GM12878 (cell line): ENCODE results near the gene MAGT1. TPM values are rescaled to one million over a fixed set of nuclear protein-coding genes. Genes with fewer than 3 reads are reported as not detected.

Experiments used
- CBFB ChIP-seq: IDR thresholded peaks from 2 replicates; pipeline ENCODE4 v1.6.1; 2016; ENCODE audit warnings: antibody characterized with exemption, low read depth
- CREM ChIP-seq: IDR thresholded peaks from 2 replicates; pipeline ENCODE4 v1.6.1; 2014; ENCODE audit warnings: antibody characterized with exemption, low read depth
- ETV6 ChIP-seq, 2 experiments: fragments of 450-650 bp in 1 of 2; IDR thresholded peaks in 1 of 2; conservative IDR thresholded peaks in 1 of 2; 2 replicates each; pipeline ENCODE4 v1.6.1; 2014; ENCODE audit warnings: antibody characterized with exemption in 1 of 2, borderline replicate concordance in 1 of 2, low read depth in 1 of 2, mild to moderate bottlenecking in 1 of 2, moderate library complexity in 1 of 2
- FOXK2 ChIP-seq: fragments of 450-650 bp; IDR thresholded peaks from 2 replicates; pipeline ENCODE4 v1.6.1; 2017; ENCODE audit warnings: mild to moderate bottlenecking, moderate library complexity
- GABPA ChIP-seq: IDR thresholded peaks from 2 replicates; pipeline ENCODE4 v1.6.1; 2014; ENCODE audit warnings: antibody characterized with exemption, low read depth, mild to moderate bottlenecking, inconsistent platforms
- GATAD2B ChIP-seq: fragments of 450-650 bp; conservative IDR thresholded peaks from 2 replicates; pipeline ENCODE4 v1.6.1; 2017; ENCODE audit warnings: low read depth, mild to moderate bottlenecking, moderate library complexity
- HCFC1 ChIP-seq: fragments of 150-350 bp; IDR thresholded peaks from 2 replicates; pipeline ENCODE4 v1.6.1; 2014; ENCODE audit warnings: low read length
- IRF4 ChIP-seq: IDR thresholded peaks from 2 replicates; pipeline ENCODE4 v1.6.1; 2011; ENCODE audit warnings: low read depth, low read length
- MEF2A ChIP-seq: IDR thresholded peaks from 2 replicates; pipeline ENCODE4 v1.6.1; 2011; ENCODE audit warnings: low read depth, mild to moderate bottlenecking, low read length, moderate library complexity; ENCODE audit not compliant: insufficient read depth
- NBN ChIP-seq: fragments of 450-650 bp; IDR thresholded peaks from 2 replicates; pipeline ENCODE4 v1.6.1; 2016
- NFIC ChIP-seq: IDR thresholded peaks from 2 replicates; pipeline ENCODE4 v1.6.1; 2012; ENCODE audit warnings: low read depth, mild to moderate bottlenecking, inconsistent platforms, low read length, moderate library complexity
- RCOR1 ChIP-seq: conservative IDR thresholded peaks from 2 replicates; pipeline ENCODE4 v1.6.1; 2012; ENCODE audit warnings: low read depth, low read length, improper control_type of control experiment
- SMAD5 ChIP-seq: IDR thresholded peaks from 2 replicates; pipeline ENCODE4 v1.6.1; 2016; ENCODE audit warnings: antibody characterized with exemption, low read depth
- ZSCAN29 ChIP-seq: fragments of 450-650 bp; IDR thresholded peaks from 2 replicates; pipeline ENCODE4 v1.6.1; 2017; ENCODE audit warnings: mild to moderate bottlenecking, moderate library complexity
- polyA plus RNA-seq, 11 experiments: library from polyadenylated mRNA; depleted of rRNA in 4 of 11; unstranded in 6 of 11; stranded (reverse) in 5 of 11; fragments of >200 nt; fragmentation: Nextera tagmentation in 4 of 11; fragmentation: Illumina TruSeq in 1 of 11; extraction: Ambion mirVana in 4 of 11; extraction: Trizol in 1 of 11; gene quantifications; 1 replicate in 1 of 11; 2 replicates in 10 of 11; pipeline versions ENCODE4 v1.2.1 to v1.2.3, GENCODE V29; 2011 to 2016; ENCODE audit warnings: inconsistent platforms in 2 of 11, missing spikeins in 2 of 11, low read depth in 1 of 11
- total RNA-seq, 4 experiments: library from RNA; depleted of rRNA in 3 of 4; stranded (reverse); fragments of >200 nt in 3 of 4; fragmentation: Illumina TruSeq in 1 of 4; extraction: Trizol in 1 of 4; gene quantifications; 2 replicates each; pipeline versions ENCODE4 v1.2.1 to v1.2.3, GENCODE V29; 2013 to 2021
- TF ChIP-seq, protein P1 (sequence below): fragments of 450-650 bp; formaldehyde crosslinking; IDR thresholded peaks from 2 replicates; pipeline ENCODE4 v1.4.0; 2020; ENCODE audit warnings: mild to moderate bottlenecking, moderate library complexity
- TF ChIP-seq, protein P2 (sequence below): IDR thresholded peaks from 2 replicates; pipeline ENCODE4 v1.6.1; 2012; ENCODE audit warnings: low read length, inconsistent platforms
- TF ChIP-seq, protein P3 (sequence below): fragments of 150-350 bp; IDR thresholded peaks from 2 replicates; pipeline ENCODE4 v1.6.1; 2014; ENCODE audit warnings: mild to moderate bottlenecking, low read depth, low read length
- TF ChIP-seq, protein P4 (sequence below): fragments of 150-350 bp; IDR thresholded peaks from 2 replicates; pipeline ENCODE4 v1.6.1; 2016; ENCODE audit warnings: low read depth, low read length

MAGT1 gene
- total and polyA plus RNA-seq, 10 of the 15 experiments (the other 5 are each of a cell fraction or from before 2014, with no cell fraction given): 28.0 to 59.1 (median 47.9) TPM

DNA sequence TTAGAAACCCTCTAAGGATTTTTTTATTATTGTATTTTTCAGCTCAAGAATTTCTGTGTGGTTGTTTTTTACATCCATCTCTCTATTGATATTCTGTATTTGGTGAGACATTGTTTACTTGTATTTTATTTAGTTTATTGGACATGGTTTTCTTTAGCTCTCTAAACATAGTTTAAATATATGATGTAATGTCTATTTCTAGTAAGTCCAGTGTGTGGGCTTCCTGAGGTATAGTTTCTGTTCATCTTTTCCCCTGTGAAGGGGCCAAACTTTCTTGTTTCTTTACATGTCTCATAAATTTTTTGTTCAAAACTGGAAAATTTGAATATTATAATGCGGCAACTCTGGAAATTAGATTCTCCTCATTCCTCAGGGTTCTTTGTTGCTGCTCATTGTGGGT, 81.0 kb downstream of the MAGT1 start (continued):
- TF ChIP-seq, protein P1, sequence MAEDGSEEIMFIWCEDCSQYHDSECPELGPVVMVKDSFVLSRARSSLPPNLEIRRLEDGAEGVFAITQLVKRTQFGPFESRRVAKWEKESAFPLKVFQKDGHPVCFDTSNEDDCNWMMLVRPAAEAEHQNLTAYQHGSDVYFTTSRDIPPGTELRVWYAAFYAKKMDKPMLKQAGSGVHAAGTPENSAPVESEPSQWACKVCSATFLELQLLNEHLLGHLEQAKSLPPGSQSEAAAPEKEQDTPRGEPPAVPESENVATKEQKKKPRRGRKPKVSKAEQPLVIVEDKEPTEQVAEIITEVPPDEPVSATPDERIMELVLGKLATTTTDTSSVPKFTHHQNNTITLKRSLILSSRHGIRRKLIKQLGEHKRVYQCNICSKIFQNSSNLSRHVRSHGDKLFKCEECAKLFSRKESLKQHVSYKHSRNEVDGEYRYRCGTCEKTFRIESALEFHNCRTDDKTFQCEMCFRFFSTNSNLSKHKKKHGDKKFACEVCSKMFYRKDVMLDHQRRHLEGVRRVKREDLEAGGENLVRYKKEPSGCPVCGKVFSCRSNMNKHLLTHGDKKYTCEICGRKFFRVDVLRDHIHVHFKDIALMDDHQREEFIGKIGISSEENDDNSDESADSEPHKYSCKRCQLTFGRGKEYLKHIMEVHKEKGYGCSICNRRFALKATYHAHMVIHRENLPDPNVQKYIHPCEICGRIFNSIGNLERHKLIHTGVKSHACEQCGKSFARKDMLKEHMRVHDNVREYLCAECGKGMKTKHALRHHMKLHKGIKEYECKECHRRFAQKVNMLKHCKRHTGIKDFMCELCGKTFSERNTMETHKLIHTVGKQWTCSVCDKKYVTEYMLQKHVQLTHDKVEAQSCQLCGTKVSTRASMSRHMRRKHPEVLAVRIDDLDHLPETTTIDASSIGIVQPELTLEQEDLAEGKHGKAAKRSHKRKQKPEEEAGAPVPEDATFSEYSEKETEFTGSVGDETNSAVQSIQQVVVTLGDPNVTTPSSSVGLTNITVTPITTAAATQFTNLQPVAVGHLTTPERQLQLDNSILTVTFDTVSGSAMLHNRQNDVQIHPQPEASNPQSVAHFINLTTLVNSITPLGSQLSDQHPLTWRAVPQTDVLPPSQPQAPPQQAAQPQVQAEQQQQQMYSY (CRISPR knock-in tag): no peak
- TF ChIP-seq IRF4 (no peak), HCFC1 (no peak), FOXK2 (no peak), ZSCAN29 (no peak), MEF2A (peak; percentile 87), CBFB (no peak), ETV6 (conservative IDR thresholded peaks at IDR 0.05 in 1 of 2, IDR thresholded peaks at IDR 0.05 in 1 of 2; ENCODE audit: borderline replicate concordance in 1 of 2, low read depth in 1 of 2) (no peak), NFIC (peak; percentile 45; the same call in 1 of the 2 replicates), CREM (peak; percentile 23; the same call in 1 of the 2 replicates), GABPA (no peak), RCOR1 (no peak), NBN (no peak), GATAD2B (no peak), SMAD5 (no peak)
- TF ChIP-seq, protein P2, sequence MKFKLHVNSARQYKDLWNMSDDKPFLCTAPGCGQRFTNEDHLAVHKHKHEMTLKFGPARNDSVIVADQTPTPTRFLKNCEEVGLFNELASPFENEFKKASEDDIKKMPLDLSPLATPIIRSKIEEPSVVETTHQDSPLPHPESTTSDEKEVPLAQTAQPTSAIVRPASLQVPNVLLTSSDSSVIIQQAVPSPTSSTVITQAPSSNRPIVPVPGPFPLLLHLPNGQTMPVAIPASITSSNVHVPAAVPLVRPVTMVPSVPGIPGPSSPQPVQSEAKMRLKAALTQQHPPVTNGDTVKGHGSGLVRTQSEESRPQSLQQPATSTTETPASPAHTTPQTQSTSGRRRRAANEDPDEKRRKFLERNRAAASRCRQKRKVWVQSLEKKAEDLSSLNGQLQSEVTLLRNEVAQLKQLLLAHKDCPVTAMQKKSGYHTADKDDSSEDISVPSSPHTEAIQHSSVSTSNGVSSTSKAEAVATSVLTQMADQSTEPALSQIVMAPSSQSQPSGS: peak; percentile 89
- TF ChIP-seq, protein P3, sequence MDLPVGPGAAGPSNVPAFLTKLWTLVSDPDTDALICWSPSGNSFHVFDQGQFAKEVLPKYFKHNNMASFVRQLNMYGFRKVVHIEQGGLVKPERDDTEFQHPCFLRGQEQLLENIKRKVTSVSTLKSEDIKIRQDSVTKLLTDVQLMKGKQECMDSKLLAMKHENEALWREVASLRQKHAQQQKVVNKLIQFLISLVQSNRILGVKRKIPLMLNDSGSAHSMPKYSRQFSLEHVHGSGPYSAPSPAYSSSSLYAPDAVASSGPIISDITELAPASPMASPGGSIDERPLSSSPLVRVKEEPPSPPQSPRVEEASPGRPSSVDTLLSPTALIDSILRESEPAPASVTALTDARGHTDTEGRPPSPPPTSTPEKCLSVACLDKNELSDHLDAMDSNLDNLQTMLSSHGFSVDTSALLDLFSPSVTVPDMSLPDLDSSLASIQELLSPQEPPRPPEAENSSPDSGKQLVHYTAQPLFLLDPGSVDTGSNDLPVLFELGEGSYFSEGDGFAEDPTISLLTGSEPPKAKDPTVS: no peak
- TF ChIP-seq, protein P4, sequence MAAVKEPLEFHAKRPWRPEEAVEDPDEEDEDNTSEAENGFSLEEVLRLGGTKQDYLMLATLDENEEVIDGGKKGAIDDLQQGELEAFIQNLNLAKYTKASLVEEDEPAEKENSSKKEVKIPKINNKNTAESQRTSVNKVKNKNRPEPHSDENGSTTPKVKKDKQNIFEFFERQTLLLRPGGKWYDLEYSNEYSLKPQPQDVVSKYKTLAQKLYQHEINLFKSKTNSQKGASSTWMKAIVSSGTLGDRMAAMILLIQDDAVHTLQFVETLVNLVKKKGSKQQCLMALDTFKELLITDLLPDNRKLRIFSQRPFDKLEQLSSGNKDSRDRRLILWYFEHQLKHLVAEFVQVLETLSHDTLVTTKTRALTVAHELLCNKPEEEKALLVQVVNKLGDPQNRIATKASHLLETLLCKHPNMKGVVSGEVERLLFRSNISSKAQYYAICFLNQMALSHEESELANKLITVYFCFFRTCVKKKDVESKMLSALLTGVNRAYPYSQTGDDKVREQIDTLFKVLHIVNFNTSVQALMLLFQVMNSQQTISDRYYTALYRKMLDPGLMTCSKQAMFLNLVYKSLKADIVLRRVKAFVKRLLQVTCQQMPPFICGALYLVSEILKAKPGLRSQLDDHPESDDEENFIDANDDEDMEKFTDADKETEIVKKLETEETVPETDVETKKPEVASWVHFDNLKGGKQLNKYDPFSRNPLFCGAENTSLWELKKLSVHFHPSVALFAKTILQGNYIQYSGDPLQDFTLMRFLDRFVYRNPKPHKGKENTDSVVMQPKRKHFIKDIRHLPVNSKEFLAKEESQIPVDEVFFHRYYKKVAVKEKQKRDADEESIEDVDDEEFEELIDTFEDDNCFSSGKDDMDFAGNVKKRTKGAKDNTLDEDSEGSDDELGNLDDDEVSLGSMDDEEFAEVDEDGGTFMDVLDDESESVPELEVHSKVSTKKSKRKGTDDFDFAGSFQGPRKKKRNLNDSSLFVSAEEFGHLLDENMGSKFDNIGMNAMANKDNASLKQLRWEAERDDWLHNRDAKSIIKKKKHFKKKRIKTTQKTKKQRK: no peak
